ENCODE data around the gene PSKH1.
"Not testable (repeated sequence)": the region's sequence is repeated elsewhere in the genome, so short reads cannot be mapped to it uniquely, and the experiment has no call there.

The PSKH1 gene

DNA sequence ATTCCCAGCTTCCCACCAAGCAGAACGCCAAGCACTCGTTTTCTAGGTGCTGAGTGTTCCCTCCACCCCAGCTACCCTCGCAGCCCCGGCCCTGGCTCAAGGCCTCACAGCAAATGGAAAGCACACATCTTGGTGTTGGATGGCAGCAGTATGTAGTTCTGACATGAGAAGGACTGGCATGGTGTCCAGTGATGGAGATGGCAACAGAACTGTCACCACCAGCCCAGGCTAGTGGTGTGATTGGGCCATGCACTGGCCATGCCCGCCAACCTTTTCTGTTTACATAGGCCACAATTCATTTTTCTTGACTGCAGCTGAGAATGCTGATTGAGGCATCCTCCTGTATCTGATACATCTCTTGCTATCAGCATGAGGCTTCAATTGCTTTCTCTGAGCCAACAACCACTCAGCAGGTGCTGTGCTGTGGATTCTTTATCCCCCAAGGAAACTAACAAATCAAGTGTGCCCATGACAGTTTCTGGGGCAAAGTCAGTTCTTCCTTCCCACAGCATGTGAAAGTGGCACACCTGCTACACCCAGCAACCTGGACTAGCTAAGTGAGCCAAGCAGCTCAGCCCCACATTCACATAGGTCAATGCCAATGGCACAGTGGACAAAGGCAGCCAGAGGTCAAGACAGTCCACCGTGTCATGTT is 71.5 kb downstream of the PSKH1 start:
- no peak for DNase-seq

DNA sequence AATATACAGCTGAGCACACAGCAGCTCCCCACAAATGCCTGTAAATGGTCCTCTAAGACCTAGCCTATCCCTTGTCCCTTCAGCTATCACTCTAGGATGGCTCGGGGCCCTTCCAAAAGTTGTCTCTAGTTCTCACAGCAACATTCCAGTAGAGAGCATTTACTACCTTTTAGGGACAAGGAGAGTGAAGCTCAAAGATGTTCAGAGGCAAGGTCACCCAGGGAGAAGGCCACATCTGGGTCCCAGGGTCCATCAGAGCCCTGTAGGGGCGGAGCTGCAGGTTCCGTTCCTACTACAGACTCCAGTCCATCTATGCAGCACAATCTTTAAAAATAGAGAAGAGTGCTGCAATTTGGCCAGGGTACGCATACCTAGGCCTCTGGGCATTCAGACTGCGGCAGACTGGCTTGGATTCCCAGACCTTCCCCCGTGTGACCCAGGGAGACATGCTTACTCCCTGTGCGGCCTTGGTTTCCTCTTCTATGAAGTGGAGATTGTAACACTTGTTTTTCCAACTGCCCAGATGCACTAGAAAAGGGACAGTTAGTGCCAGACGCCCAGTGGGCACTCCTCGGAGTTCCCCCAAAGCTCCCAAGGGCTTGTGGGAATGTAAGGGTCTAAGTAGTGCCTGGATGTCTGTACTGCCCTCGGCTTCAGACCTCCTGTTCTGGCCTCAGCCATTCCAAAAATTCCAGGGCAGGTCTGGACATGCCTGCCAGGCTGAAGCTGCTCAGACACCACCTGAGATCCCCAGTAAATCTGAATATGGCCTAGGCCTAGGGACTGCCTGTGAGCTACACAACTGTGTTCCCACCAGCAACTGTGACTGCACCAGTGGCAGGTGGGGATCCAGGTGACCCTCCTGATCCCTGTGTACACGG is 72.9 kb downstream of the PSKH1 start:
- DNase-seq: no peak

DNA sequence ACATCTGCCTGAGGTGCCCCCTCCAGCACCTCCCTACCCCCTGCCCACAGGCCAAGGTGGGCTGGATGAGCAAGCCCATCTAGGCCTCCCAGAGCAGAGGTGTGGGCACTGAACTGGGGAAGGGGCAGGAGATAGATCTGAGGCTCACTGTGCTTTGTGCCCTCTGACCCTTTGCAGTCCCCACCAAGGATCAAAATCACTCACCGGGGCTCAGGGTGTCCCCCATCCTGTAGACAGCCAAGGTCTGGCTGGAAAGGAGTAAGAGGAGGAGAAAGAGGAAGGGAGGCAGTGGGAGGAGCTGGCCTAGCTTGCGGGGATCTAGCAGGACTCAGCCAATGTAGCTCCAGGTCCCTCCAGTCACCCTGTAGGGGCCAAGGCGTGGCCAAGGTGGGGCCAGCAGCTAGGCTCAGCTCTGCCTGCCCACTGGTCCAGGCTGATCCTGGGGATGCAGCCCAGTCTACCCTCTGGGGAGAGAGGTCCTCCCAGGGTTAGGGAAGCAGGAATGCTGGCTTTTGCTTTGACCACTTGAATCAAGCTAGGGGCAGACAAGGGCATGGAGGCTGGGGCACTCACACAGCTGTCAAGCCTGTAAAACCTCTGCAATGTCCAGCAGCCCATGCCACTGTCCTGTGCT is 73.6 kb downstream of the PSKH1 start:
- DNase-seq: no peak

DNA sequence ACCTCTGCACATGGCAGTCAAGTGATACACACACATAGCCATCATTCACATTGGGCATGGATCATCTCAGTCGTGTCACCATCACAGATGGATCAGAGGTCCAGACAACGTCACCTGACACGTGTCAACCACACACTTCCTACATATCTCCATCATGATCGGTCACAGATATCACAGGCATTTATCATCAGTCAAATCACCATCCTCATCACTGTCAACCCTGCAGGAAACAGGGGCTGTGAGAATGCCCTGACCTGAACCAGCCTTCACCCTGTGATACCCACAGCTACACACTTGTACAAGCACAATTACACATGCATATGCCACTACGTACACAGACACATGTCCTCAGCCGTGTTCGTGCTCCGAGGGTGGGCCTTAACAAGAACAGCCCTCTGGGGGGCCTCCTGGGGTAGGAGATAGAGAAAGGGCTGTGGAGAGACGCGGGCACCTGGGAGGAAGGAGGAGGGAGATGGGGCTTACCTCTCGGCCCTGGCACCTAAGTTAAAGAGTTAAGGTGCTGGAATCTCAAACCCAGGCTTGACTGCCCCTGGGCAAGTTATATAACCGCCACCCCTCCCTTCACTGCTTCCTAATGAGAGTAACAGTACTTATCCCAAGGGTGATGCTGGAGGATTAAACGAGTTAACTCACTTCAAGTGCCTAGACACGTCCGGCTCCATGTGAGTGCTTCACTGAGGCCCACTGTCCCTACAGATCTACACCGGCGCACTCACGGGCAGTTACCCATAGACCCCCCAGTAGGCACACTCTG is 74.3 kb downstream of the PSKH1 start:
- DNase-seq: no peak

DNA sequence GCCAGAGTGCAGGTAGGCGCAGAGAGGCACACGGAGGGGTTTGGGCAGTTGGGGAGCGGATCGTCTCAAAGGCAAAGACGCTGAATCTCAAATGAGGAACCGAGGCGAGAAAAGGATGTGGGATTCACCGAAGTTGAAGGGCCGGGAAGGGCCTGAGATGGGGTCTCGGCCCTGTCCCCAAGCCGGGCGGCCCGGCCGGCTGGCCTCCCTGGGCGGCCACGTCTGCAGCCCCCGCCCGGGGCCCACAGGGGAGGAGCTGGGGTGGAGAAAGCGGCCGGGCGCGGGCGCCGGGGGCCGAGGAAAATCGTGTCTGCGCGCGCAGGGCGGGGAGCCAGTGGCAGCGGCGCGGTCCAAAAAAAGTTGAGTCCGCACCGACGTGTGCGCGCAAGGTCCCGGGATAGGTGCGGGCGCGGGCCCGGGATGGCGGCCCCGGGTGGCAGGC is 74.9 kb downstream of the PSKH1 start:
- no peak for DNase-seq

DNA sequence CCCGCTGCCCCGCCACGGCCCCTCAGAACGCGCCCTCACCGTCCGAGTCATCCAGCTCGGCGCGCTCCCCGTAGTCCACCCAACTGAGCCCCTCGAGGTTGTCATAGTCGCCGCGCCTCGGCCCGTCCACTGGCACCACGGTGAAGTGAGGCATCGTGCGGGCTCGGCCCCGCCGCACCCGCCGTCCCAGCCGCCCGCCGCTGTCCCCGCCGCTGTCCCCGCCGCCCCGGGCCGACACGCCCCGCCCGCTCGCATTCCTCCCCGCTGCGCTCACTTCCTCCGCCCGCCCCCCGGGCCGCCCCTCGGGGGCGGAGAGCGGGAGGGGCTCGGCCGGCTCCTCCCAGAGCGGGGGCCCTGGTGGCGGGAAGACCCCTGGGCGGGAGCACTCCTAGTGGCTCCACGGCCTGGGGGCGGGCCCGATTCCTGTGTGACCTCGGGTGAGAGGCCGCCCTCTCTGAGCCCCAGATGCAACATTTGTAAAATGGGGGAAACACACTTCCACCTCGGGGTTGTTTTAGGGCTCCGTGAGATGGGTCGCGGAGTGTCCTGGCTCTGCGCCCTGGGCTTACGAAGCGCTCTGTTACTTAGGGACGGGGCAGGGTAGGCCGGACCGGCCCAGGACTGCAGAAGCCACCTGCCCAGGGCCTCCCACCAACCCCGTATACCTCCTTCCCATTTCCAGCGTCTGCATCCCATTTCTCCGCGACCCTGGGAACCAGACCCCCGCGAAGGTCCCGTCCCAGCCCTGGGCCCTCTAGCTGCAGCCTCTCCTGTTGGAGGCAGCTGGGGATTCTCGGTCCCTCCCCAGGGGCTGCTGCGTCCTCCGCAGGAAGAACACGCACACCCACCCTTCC is 75.6 kb downstream of the PSKH1 start, which contains the start of gene SLC12A4:
Gene SLC12A4, minus strand, starts transcription at position 238 of the 854 bp plus-strand sequence. Its CDS starts 84 bp downstream, at position 154.
- peak; percentile 84 for DNase-seq

DNA sequence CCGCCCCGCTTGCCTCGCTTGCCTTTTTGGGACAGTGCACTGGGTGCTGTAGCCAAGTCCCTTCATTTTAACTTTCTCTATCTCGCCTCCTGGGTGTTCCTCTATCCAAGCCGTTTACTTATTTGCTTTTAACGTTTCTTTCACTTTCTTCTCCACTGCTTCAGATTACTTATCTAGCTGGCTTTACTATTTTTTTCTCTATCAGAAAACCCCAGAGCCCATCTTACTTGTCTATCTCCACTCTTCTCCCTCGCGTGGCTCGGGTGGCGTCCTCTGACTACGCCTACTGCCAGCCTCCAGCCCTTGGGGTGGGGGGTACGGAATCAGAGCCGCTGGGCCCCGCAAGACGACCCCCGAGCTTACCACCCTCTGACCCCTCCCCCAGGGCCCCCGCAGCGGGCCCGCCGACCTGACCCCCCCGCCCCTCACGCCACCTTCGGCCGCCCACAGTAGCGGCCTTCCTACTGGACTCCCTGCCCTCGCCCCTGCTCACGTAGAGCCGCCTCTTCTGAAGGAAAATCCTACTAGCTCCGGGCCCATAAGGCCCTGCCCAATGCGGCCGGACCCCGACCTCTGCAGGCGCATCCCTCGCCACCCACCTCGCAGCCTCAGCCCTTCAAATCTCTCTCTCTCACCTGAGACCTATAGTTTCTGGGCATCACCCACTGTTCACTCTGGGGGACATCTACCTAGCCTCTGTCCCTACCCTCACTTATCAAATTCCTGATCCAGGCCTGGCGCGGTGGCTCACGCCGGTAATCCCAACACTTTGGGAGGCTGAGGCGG is 76.4 kb downstream of the PSKH1 start:
- no peak for DNase-seq

DNA sequence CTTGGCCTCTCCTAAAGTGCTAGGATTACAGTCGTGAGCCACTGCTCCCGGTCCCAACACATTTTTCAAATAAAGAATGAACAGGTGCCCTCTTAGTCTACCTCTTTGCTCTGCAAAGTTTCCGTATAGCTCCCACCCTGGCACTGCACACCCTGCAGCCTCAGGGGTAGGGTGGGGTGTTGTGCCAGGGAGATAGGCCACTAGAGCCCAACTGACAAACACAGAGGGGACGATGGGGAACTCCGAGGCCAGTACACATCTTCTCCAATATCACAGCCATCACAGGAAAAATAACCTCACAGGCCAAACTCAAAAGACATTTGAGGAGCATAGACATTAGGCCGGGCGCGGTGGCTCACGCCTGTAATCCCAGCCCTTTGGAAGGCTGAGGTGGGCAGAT is 78.1 kb downstream of the PSKH1 start:
- no peak for DNase-seq

DNA sequence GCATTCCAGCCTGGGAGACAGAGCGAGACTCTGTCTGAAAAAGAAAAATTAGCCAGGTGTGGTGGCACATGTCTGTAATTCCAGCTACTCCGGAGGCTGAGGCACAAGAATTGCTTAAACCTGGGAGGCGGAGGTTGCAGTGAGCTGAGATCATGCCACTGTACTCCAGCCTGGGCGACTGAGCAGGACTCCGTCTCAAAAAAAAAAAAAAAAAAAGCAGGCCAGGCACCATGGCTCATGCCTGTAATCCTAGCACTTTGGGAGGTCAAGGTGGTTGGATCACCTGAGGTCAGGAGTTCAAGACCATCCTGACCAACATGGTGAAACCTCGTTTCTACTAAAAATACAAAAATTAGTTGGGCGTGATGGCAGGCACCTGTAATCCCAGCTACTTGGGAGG is 79.2 kb downstream of the PSKH1 start:
- DNase-seq: not testable (repeated sequence)

DNA sequence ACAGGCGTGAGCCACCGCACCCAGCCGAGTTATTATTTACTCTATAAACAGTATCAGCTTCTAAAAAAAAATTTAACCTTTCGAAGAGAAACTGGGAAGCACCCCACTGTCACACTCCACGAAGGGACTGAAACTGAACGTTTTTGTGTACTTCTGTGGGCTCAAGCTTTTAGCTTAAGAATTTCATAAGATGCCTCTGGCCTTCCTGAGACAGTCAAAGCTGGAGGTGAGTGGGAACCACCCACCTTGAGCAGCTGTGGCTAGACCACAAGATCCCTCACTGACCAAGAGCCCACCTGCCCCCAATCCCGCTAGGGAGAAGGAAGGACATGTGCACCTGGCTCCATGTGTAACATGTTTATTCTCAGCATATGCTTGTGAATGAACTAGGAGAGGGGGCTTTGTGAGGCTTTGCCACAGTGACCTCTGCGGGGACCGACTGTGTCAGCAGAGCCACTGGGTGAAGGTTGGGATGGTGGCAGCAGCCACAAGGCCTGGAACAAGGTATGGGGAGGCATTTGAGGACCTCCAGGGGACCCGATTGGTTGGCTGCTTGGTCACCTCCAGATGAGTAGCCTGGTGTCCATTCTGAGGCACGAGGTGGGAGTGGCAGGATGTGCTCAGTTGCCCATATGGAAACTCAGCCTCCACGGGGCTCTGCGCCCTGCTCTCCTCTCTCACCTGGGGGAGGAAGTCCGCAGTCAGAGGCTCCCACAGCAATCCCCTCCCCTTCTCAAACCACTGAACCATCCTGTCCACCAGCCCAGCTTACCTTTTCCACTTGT is 82.5 kb downstream of the PSKH1 start:
- no peak for DNase-seq

DNA sequence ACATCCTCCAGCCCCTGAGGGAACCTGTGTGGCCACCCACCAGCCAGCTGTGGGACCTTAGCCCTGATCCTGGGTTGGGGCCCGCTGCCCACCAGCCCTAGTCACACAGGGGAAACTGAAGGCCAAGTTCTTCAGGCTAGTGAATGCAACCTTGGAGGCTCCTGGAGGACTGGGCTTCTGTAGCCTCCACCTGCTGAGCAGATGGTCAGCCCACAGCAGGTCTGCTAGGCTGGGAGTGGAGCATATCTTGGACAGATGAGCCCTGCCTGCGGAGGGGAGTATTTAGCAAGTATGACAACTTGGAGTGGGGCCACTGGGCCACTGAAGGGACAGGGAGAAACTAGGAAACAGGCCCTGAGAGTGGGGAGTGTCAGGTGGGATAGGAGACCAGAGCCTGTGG is 83.2 kb downstream of the PSKH1 start:
- DNase-seq: no peak

DNA sequence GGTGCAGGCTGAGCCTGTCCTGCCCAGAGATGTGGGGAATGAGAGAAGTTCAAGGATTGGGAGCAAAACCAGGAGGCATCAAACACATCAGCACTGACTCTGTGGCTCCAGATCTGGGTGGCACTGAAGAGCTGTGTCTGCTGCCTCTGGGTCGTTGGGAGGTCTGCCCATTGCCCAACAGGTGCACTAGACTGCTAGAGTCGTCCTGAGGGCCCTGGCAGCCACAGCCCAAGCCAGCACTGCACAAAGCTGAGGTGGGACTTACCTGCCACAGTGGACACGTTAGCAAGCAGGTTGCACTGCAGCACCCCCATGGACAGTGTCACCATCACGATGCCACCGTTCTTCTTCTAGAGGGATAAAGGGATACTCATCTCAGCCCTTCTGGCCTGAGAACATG is 84.0 kb downstream of the PSKH1 start:
- no peak for DNase-seq

DNA sequence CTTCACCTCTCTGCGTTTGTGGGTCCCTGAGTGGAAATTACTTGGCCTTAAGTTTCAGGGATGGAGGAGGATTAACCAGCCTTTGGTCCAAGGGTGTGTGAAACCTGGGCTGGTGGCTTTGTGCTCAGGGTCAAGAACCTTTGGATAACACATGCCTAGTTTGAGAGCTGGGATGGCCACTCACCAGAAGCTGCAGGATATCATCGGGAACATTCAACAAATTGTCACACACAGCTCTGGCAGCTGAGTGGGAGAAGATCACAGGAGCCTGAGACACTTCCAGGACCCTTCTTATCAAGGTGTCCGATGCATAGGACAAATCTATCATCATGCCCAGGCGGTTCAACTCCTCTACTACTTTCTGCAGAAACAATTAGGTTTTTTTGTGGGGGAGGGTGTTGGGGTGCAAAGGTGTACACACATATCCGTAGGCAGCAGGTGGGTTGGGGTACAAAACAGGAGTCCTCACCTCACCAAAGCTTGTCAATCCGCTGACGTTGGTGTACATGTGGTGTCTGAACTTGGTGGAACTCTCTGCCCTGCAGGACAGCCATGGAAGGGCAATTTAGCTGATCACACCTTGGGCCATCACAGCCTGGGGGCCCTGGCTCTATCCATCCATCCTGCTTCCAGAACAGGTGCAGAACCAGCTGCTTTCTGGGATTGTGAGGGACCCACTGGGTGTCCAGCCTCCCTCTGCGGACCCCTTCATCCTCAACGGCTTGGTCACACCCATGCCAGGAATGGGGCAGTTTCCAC is 84.6 kb downstream of the PSKH1 start:
- no peak for DNase-seq
